Activated CD4-positive, alpha-beta T cell treated with anti-CD3 and anti-CD28 coated beads for 24 hours (primary cell): ENCODE results near the gene ATXN1.
"Not testable (repeated sequence)": the region's sequence is repeated elsewhere in the genome, so short reads cannot be mapped to it uniquely, and the experiment has no call there.

Experiments used
- DNase-seq, 2 donors: peaks; one replicate each; pipeline ENCODE4 v3.0.0-alpha.2; 2020; ENCODE audit warnings: low read depth in 2 of 2

The ATXN1 gene

GRCh38 chr6:16473908-16474771 lies 287.1 kb downstream of the ATXN1 start:
- DNase-seq: no peak

GRCh38 chr6:16473184-16473907 lies 287.9 kb downstream of the ATXN1 start:
- no peak for DNase-seq

GRCh38 chr6:16472349-16473069 lies 288.8 kb downstream of the ATXN1 start:
- DNase-seq: no peak

GRCh38 chr6:16471910-16472297 lies 289.4 kb downstream of the ATXN1 start:
- DNase-seq: no peak

GRCh38 chr6:16471222-16471909 lies 289.9 kb downstream of the ATXN1 start:
- DNase-seq: no peak

GRCh38 chr6:16470502-16471221 lies 290.6 kb downstream of the ATXN1 start:
- DNase-seq: no peak

- no peak for DNase-seq
These were observed 292.2 kb downstream of the ATXN1 start for GRCh38 chr6:16468991-16469615.

- DNase-seq: no peak
These were observed 294.3 kb downstream of the ATXN1 start for GRCh38 chr6:16466800-16467553.

- DNase-seq: no peak
These were observed 297.2 kb downstream of the ATXN1 start for GRCh38 chr6:16464045-16464444.

- not testable (repeated sequence) for DNase-seq
These were observed 298.0 kb downstream of the ATXN1 start for GRCh38 chr6:16463246-16463645.

- DNase-seq: no peak
These were observed 299.8 kb downstream of the ATXN1 start for GRCh38 chr6:16461491-16461890.

GRCh38 chr6:16459472-16459871 lies 301.8 kb downstream of the ATXN1 start:
- DNase-seq: not testable (repeated sequence)

GRCh38 chr6:16452348-16452747 lies 308.9 kb downstream of the ATXN1 start:
- no peak for DNase-seq

- DNase-seq: no peak
These were observed 310.4 kb downstream of the ATXN1 start for GRCh38 chr6:16450821-16451220.

- DNase-seq: no peak
These were observed 311.0 kb downstream of the ATXN1 start for GRCh38 chr6:16450285-16450684.

- DNase-seq: no peak
These were observed 315.0 kb downstream of the ATXN1 start for GRCh38 chr6:16446273-16446672.

GRCh38 chr6:16442031-16442430 lies 319.2 kb downstream of the ATXN1 start:
- no peak for DNase-seq

GRCh38 chr6:16441262-16441661 lies 320.0 kb downstream of the ATXN1 start:
- DNase-seq: no peak

GRCh38 chr6:16440636-16441212 lies 320.5 kb downstream of the ATXN1 start:
- DNase-seq: no peak
